Fibroblast of the aortic adventitia (primary cell): Measurements from ENCODE around the gene SPRY4. TPM values are rescaled to one million over a fixed set of nuclear protein-coding genes. Genes with fewer than 3 reads are reported as not detected.
"Not testable (repeated sequence)": the region's sequence is repeated elsewhere in the genome, so short reads cannot be mapped to it uniquely, and the experiment has no call there.

Source experiments
- DNase-seq: peaks from one replicate; pipeline ENCODE4 v3.0.0-alpha.2; 2010; ENCODE audit warnings: low read depth
- H3K4me3 ChIP-seq: 2 replicates; pipeline ENCODE4 v1.5.1; 2011; ENCODE audit warnings: low read depth, mild to moderate bottlenecking, control low read depth, low read length, moderate library complexity
- total RNA-seq: library from RNA; depleted of rRNA; stranded (reverse); fragments of >200 nt; gene quantifications from 2 replicates; pipeline ENCODE4 v1.2.3, GENCODE V29; 2012; ENCODE audit warnings: low replicate concordance
- TF ChIP-seq, protein P1 (sequence below): IDR thresholded peaks from 2 replicates; pipeline ENCODE4 v1.5.1; 2011; ENCODE audit warnings: mild to moderate bottlenecking, low read length, control low read depth, inconsistent platforms; ENCODE audit not compliant: insufficient read depth

The SPRY4 gene
- total RNA-seq, 1 donor, result 13.9 TPM

DNA sequence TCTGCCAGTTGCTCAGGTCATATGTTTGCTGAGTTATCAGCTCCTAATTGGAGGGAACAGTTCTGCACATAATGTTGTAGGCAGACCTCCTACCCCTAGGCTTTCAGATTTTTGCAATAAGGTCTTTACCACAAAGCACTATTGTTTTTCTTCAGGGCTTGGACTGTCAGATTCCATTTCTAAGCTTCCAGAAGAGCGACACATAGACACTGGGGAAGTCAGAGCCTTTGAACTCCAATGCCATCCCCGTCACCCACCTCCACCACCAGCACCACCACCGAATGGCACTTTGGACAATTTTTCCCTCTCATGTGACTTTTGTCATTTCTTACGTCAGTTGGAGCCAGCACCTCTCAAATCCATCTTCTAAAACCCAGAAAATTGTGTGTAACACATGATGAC lies 28.3 kb upstream of the SPRY4 start:
- DNase-seq, result no peak
- TF ChIP-seq, protein P1, sequence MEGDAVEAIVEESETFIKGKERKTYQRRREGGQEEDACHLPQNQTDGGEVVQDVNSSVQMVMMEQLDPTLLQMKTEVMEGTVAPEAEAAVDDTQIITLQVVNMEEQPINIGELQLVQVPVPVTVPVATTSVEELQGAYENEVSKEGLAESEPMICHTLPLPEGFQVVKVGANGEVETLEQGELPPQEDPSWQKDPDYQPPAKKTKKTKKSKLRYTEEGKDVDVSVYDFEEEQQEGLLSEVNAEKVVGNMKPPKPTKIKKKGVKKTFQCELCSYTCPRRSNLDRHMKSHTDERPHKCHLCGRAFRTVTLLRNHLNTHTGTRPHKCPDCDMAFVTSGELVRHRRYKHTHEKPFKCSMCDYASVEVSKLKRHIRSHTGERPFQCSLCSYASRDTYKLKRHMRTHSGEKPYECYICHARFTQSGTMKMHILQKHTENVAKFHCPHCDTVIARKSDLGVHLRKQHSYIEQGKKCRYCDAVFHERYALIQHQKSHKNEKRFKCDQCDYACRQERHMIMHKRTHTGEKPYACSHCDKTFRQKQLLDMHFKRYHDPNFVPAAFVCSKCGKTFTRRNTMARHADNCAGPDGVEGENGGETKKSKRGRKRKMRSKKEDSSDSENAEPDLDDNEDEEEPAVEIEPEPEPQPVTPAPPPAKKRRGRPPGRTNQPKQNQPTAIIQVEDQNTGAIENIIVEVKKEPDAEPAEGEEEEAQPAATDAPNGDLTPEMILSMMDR, result no peak
- H3K4me3 ChIP-seq, result no peak overlapping the region

DNA sequence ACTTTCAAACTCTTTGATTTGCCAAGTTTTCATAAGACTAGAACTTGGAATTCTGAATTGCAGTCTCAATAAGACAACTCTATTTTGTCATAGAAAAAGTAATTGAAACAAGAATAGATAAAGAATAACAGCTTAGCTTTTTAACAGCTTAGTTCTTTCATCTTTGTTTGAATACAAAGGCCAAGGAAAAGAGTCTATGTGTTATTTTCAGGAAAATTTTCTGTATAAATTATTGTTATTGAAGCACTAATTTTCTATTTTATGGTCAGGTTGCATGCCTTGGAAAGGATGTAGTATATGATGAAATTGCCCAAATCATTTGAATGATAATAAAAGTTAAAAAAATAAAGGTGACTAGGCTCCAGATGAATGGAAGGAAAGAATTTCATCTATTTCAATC lies 25.2 kb upstream of the SPRY4 start:
- DNase-seq, result no peak
- TF ChIP-seq, protein P1, result no peak

DNA sequence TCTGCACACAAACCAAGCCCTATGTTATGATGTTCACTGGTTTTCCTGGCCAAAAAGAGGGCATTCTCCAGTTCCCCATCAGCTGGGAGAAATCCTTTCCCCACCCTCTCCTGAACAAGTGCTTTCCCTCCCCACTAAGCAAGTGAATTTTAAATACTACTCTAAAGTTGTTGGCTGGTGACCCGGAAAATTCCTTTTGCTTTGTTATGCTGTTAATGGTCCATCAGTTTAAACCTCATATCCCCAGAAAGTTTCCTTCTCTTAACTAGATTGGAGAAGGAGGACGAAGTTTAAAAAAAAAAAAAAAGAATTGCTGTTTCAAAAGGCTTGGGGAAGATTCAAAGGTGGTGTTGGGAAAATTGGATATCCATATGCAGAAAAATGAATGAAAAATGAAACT lies 21.9 kb upstream of the SPRY4 start:
- H3K4me3 ChIP-seq, result no peak overlapping the region
- TF ChIP-seq, protein P1, result no peak
- DNase-seq, result no peak

More for the DNA sequence above, 25.2 kb upstream of the SPRY4 start:
- H3K4me3 ChIP-seq, result no peak overlapping the region

DNA sequence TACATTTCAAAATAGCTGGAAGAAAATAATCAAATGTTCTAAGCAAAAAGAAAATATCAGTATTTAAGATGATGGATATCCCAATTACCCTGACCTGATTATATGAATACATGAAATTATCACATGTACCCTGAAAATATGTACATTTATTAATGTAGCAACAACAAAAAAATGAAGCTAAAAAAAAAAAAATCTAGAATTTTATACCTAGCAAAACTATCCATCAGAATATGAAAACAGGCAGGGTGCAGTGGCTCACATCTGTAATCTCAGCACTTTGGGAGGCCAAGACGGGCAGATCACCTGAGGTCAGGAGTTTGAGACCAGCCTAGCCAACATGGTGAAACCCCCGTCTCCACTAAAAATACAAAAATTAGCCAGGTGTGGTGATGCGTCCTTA lies 20.1 kb upstream of the SPRY4 start:
- not testable (repeated sequence) for DNase-seq

DNA sequence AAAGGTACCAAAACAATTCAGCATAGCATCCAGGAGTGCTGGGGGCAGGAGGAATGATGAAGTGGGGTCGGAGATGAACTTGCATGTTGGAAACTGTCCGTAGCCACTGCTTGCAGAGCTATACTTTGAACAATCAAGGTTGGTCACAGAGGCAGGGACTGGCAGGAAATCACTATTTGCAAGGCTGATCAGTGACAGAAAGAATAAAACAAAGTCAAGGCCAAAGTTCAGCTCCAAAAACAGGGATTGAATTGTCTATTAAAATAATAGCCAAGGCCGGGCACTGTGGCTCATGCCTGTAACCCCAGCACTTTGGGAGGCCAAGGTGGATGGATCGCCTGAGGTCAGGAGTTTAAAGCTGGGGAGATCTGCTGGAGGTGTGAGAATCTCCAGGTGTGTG lies 18.7 kb upstream of the SPRY4 start:
- H3K4me3 ChIP-seq, result no peak overlapping the region
- DNase-seq, result no peak
- TF ChIP-seq, protein P1, result no peak

More for the DNA sequence above, 20.1 kb upstream of the SPRY4 start:
- not testable (repeated sequence) for H3K4me3 ChIP-seq

DNA sequence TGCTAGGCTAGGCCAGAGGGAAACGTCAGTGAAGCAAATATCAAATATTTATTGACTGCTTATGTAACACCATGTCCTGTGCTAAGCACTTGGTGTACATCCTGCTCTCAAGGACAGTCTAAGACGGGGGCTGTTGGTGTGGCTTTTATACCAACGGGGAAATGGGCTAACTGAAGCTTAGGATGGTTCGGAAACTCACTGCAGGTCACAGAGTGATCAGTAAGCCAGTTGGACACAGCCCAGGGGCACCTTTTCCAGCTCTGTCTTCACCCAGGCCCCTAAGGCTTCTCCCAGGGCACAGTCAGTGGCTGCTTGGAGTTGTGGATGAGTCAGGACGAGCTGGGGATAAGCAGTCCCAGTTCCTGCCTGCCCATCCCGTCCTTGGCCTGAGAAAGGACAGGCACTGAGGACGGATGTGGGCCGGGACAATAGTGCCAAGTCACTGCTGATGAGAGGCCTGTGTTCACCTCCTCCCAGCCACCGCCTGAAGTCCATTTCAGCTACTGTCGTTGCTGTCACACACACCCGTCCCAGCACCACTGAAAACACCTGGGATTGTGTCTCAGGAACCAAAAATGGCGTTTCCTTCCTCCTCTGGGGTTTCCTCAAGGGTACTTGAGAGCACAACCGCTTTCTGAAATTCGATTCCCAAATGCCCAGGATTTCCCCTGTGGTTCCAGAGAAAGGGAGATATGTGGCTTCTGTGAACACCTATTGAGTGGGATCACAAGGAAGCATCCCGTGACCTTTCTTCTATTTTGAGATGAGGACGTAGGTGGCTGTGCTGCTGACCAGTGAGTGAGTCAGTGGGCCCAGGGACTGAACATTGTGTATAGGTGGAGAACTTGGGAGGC lies 17.5 kb upstream of the SPRY4 start:
- H3K4me3 ChIP-seq, result no peak overlapping the region
- TF ChIP-seq, protein P1, result no peak
- no peak for DNase-seq

DNA sequence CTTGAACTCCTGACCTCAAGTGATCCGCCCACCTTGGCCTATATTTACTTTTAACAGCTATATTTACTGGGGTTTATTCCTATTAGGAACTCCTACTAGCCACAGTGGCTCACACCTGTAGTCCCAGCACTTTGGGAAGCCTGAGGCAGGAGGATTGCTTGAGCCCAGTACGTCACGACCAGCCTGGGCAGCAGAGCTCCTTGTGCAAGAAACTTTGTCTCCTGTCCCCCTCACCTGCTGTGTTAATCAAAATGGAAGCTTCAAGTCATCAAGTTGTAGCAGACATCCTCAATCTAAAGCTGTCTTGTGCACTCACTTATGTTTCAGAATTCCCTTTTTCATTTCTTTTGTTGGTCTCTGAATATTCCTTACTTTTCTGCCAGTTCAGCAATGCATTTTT lies 15.0 kb upstream of the SPRY4 start:
- TF ChIP-seq, protein P1, result no peak
- no peak for DNase-seq
- H3K4me3 ChIP-seq, result no peak overlapping the region
